Hematopoietic multipotent progenitor cell treated with erythropoietin and hydrocortisone succinate and interleukin-3 and kit ligand, for 17 days (in vitro differentiated cells): ENCODE measurements around the gene VMAC.

Experiments used
- DNase-seq: peaks from one replicate; pipeline ENCODE4 v3.0.0-alpha.2; 2015; ENCODE audit warnings: low spot score

Gene VMAC

GRCh38 chr19:5953030-5953589 lies 48.4 kb downstream of the VMAC start:
- DNase-seq: no peak

GRCh38 chr19:5953680-5954213 lies 49.1 kb downstream of the VMAC start:
- peak; percentile 24 for DNase-seq

- DNase-seq: no peak
Observed at GRCh38 chr19:5954293-5954692, 49.6 kb downstream of the VMAC start.

GRCh38 chr19:5955636-5955935 lies 50.9 kb downstream of the VMAC start:
- DNase-seq: no peak

GRCh38 chr19:5956323-5956722 lies 51.7 kb downstream of the VMAC start:
- DNase-seq: no peak

- DNase-seq: no peak
Observed at GRCh38 chr19:5956728-5957127, 52.1 kb downstream of the VMAC start.

GRCh38 chr19:5957170-5957569 lies 52.5 kb downstream of the VMAC start:
- peak; percentile 23 for DNase-seq

- no peak for DNase-seq
Observed at GRCh38 chr19:5958074-5958850, 53.6 kb downstream of the VMAC start.

GRCh38 chr19:5958851-5959122 lies 54.1 kb downstream of the VMAC start:
- DNase-seq: no peak

GRCh38 chr19:5959260-5960004 lies 54.8 kb downstream of the VMAC start:
- no peak for DNase-seq
